Memory B cell (primary cell): ENCODE data around the gene DRAXIN.

Experiments used
- ATAC-seq: fragments of 150-1000 bp; cut with Tn5 transposase; 2 replicates; pipeline ENCODE4 v1.10.0; 2021; ENCODE audit warnings: low read depth, mild to moderate bottlenecking, moderate library complexity
- DNase-seq, 2 donors: peaks; one replicate each; pipeline ENCODE4 v3.0.0; 2022; ENCODE audit warnings: low spot score in 2 of 2
- H3K27ac Mint-ChIP-seq: one replicate; pipeline ENCODE4 v1.8.0; 2022; ENCODE audit warnings: mild to moderate bottlenecking, moderate library complexity, mixed read lengths
- H3K27me3 Mint-ChIP-seq: one replicate; pipeline ENCODE4 v1.8.0; 2022; ENCODE audit warnings: mixed read lengths
- H3K36me3 Mint-ChIP-seq: one replicate; pipeline ENCODE4 v1.8.0; 2022; ENCODE audit warnings: mild to moderate bottlenecking, mixed read lengths
- H3K4me1 Mint-ChIP-seq: one replicate; pipeline ENCODE4 v1.8.0; 2022; ENCODE audit warnings: mixed read lengths
- H3K4me3 Mint-ChIP-seq: one replicate; pipeline ENCODE4 v1.8.0; 2022; ENCODE audit warnings: mild to moderate bottlenecking, moderate library complexity, mixed read lengths
- H3K9me3 Mint-ChIP-seq: one replicate; pipeline ENCODE4 v1.8.0; 2022; ENCODE audit warnings: mixed read lengths

Gene DRAXIN

GRCh38 chr1:11688506-11688905, 3.0 kb upstream of the DRAXIN start:
- Mint-ChIP-seq H3K9me3 (no peaks in the 10 kb centered on the region), H3K4me1 (peaks cover 21% of the 10 kb centered on the region), H3K4me3 (no peak overlapping the region), H3K27me3 (peaks cover 33% of the 10 kb centered on the region), H3K27ac (no peak overlapping the region), H3K36me3 (no peaks in the 10 kb centered on the region)
- ATAC-seq: no peak
- DNase-seq: no peak

- H3K4me1 Mint-ChIP-seq: peaks cover 21% of the 10 kb centered on the region
- no peaks in the 10 kb centered on the region for H3K9me3 Mint-ChIP-seq
- peaks cover 38% of the 10 kb centered on the region for H3K27me3 Mint-ChIP-seq
- no peak overlapping the region for H3K27ac Mint-ChIP-seq
- no peaks in the 10 kb centered on the region for H3K36me3 Mint-ChIP-seq
- peak; percentile 50 for ATAC-seq
- peak overlapping the region; percentile 49 for H3K4me3 Mint-ChIP-seq
- no peak for DNase-seq
Observed at GRCh38 chr1:11690397-11691301, 861 bp upstream of the DRAXIN start.

- no peak for ATAC-seq
- Mint-ChIP-seq H3K9me3 (no peaks in the 10 kb centered on the region), H3K27me3 (peaks cover 35% of the 10 kb centered on the region), H3K4me1 (peaks cover 21% of the 10 kb centered on the region), H3K36me3 (no peaks in the 10 kb centered on the region), H3K4me3 (peak overlapping the region; percentile 73), H3K27ac (peak overlapping the region; percentile 21)
- DNase-seq: no peak
Observed at GRCh38 chr1:11691928-11692711, 610 bp downstream of the DRAXIN start.

GRCh38 chr1:11693024-11693590, 1.6 kb downstream of the DRAXIN start:
- no peaks in the 10 kb centered on the region for H3K36me3 Mint-ChIP-seq
- H3K27me3 Mint-ChIP-seq: peaks cover 29% of the 10 kb centered on the region
- H3K4me3 Mint-ChIP-seq: peak overlapping the region; percentile 46
- DNase-seq: no peak
- H3K4me1 Mint-ChIP-seq: peaks cover 21% of the 10 kb centered on the region
- no peak overlapping the region for H3K27ac Mint-ChIP-seq
- H3K9me3 Mint-ChIP-seq: no peaks in the 10 kb centered on the region
- ATAC-seq: no peak

- Mint-ChIP-seq H3K4me1 (peaks cover 21% of the 10 kb centered on the region), H3K9me3 (no peaks in the 10 kb centered on the region), H3K36me3 (no peaks in the 10 kb centered on the region), H3K27me3 (peaks cover 24% of the 10 kb centered on the region), H3K4me3 (no peak overlapping the region), H3K27ac (no peak overlapping the region)
- DNase-seq (no peak), ATAC-seq (no peak)
Observed at GRCh38 chr1:11693917-11694316, 2.4 kb downstream of the DRAXIN start.

- peaks cover 11% of the 10 kb centered on the region for H3K4me1 Mint-ChIP-seq
- H3K4me3 Mint-ChIP-seq: no peak overlapping the region
- no peak overlapping the region for H3K27ac Mint-ChIP-seq
- H3K27me3 Mint-ChIP-seq: peaks cover 14% of the 10 kb centered on the region
- no peaks in the 10 kb centered on the region for H3K36me3 Mint-ChIP-seq
- ATAC-seq (no peak), DNase-seq (no peak)
- H3K9me3 Mint-ChIP-seq: no peaks in the 10 kb centered on the region
Observed at GRCh38 chr1:11695861-11696260, 4.4 kb downstream of the DRAXIN start.

GRCh38 chr1:11697188-11697892, 5.8 kb downstream of the DRAXIN start:
- H3K4me1 Mint-ChIP-seq: peaks cover 8% of the 10 kb centered on the region
- no peaks in the 10 kb centered on the region for H3K9me3 Mint-ChIP-seq
- H3K27ac Mint-ChIP-seq: no peak overlapping the region
- H3K4me3 Mint-ChIP-seq: no peak overlapping the region
- H3K36me3 Mint-ChIP-seq: no peaks in the 10 kb centered on the region
- peaks cover 11% of the 10 kb centered on the region for H3K27me3 Mint-ChIP-seq
- ATAC-seq (no peak), DNase-seq (no peak)

GRCh38 chr1:11697893-11698210, 6.3 kb downstream of the DRAXIN start:
- no peaks in the 10 kb centered on the region for H3K9me3 Mint-ChIP-seq
- H3K4me1 Mint-ChIP-seq: peaks cover 5% of the 10 kb centered on the region
- H3K4me3 Mint-ChIP-seq: no peak overlapping the region
- H3K27me3 Mint-ChIP-seq: peaks cover 8% of the 10 kb centered on the region
- no peak for ATAC-seq
- DNase-seq: no peak
- H3K27ac Mint-ChIP-seq: no peak overlapping the region
- H3K36me3 Mint-ChIP-seq: no peaks in the 10 kb centered on the region

GRCh38 chr1:11700601-11701467, 9.3 kb downstream of the DRAXIN start:
- DNase-seq (no peak), ATAC-seq (no peak)
- H3K4me1 Mint-ChIP-seq: no peaks in the 10 kb centered on the region
- H3K27me3 Mint-ChIP-seq: peaks cover 12% of the 10 kb centered on the region
- H3K4me3 Mint-ChIP-seq: no peak overlapping the region
- no peaks in the 10 kb centered on the region for H3K9me3 Mint-ChIP-seq
- no peaks in the 10 kb centered on the region for H3K36me3 Mint-ChIP-seq
- H3K27ac Mint-ChIP-seq: no peak overlapping the region

GRCh38 chr1:11701551-11701961, 10.0 kb downstream of the DRAXIN start:
- no peaks in the 10 kb centered on the region for H3K36me3 Mint-ChIP-seq
- no peak overlapping the region for H3K27ac Mint-ChIP-seq
- H3K4me1 Mint-ChIP-seq: no peaks in the 10 kb centered on the region
- H3K4me3 Mint-ChIP-seq: no peak overlapping the region
- H3K27me3 Mint-ChIP-seq: peaks cover 12% of the 10 kb centered on the region
- no peak for DNase-seq
- H3K9me3 Mint-ChIP-seq: no peaks in the 10 kb centered on the region
- no peak for ATAC-seq

- Mint-ChIP-seq H3K4me1 (no peaks in the 10 kb centered on the region), H3K9me3 (no peaks in the 10 kb centered on the region), H3K27ac (no peak overlapping the region), H3K27me3 (peaks cover 12% of the 10 kb centered on the region), H3K36me3 (no peaks in the 10 kb centered on the region), H3K4me3 (no peak overlapping the region)
- no peak for DNase-seq
- no peak for ATAC-seq
Observed at GRCh38 chr1:11701981-11702803, 10.7 kb downstream of the DRAXIN start.

GRCh38 chr1:11703357-11704193, 12.1 kb downstream of the DRAXIN start:
- peaks cover 2% of the 10 kb centered on the region for H3K4me1 Mint-ChIP-seq
- ATAC-seq: no peak
- H3K9me3 Mint-ChIP-seq: no peaks in the 10 kb centered on the region
- H3K4me3 Mint-ChIP-seq: no peak overlapping the region
- H3K27me3 Mint-ChIP-seq: peaks cover 17% of the 10 kb centered on the region
- no peaks in the 10 kb centered on the region for H3K36me3 Mint-ChIP-seq
- DNase-seq: no peak
- no peak overlapping the region for H3K27ac Mint-ChIP-seq
